Measurements from ENCODE around the gene COLEC12. TPM values are rescaled to one million over a fixed set of nuclear protein-coding genes. Genes with fewer than 3 reads are reported as not detected.

The COLEC12 gene
- total RNA-seq, 1 donor from 2014 or later: 3.3 TPM

DNA sequence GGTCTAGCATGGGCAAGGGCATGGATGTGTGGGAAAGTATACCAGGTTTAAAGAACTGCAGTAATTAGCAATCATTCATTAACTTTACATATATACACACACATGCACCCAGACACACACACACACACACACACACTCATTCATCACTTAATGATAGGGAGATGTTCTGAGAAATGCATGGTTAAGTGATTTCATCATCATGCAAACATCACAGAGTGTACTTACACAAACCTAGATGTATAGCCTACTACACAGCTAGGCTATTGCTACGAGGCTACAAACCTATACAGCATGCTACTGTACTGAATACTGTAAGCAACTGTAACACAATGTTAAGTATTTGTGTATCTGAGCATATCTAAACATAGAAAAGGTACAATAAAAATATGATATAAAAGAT lies 83.6 kb downstream of the COLEC12 start:
- TF ChIP-seq, protein P1, sequence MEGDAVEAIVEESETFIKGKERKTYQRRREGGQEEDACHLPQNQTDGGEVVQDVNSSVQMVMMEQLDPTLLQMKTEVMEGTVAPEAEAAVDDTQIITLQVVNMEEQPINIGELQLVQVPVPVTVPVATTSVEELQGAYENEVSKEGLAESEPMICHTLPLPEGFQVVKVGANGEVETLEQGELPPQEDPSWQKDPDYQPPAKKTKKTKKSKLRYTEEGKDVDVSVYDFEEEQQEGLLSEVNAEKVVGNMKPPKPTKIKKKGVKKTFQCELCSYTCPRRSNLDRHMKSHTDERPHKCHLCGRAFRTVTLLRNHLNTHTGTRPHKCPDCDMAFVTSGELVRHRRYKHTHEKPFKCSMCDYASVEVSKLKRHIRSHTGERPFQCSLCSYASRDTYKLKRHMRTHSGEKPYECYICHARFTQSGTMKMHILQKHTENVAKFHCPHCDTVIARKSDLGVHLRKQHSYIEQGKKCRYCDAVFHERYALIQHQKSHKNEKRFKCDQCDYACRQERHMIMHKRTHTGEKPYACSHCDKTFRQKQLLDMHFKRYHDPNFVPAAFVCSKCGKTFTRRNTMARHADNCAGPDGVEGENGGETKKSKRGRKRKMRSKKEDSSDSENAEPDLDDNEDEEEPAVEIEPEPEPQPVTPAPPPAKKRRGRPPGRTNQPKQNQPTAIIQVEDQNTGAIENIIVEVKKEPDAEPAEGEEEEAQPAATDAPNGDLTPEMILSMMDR (conservative IDR thresholded peaks at IDR 0.05; ENCODE audit: low read depth, low read length): no peak
- H3K4me3 ChIP-seq (ENCODE audit: low read depth, low read length): no peak overlapping the region
- DNase-seq (ENCODE audit: low read depth): no peak

DNA sequence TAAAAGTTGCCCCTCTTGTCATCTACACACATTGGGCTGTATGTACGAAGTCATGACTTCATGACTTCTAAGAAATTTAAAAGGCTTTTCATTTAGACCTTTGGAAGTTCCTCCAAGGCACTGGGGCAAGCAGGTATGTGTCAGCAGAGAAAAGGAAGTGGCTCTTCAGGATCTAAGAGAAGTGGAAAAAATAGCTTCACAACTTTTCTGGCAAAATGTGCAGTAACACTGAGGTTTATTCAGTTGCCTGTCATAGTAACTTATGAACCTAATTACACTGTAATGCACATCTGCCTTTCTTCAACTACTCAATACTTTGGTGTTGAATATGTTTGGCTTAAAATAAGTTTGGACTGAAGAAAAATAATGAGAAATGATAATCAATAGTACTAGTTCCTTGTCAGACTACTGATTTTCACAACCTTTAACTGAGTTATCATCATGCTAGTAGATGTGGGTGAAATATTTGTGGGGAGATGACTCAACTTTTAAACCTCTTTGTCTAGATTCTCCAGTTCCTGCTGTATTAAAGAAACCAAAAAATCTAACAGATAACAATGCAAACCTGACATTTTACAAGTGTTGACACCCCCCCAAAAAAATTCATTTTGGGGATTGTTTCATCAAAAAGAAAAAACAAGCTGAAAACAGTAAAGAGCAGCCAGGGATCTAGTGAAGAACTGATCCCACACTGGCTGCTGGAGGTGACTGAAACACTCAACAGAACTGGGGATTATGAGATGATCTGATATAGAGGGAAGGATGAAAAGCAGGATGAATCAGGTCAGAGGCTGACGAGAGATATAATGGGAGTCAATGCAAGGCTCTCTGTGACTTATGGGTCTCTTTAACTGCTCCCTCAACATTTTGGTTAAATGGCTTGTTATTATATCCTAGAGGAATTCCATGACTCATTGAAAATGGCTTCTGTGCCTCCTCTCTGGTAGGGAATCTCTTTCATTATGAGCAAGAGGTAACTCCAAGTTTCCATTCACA lies 84.6 kb downstream of the COLEC12 start:
- H3K4me3 ChIP-seq (ENCODE audit: low read depth, low read length): no peak overlapping the region
- TF ChIP-seq, protein P1 (conservative IDR thresholded peaks at IDR 0.05; ENCODE audit: low read depth, low read length): no peak

DNA sequence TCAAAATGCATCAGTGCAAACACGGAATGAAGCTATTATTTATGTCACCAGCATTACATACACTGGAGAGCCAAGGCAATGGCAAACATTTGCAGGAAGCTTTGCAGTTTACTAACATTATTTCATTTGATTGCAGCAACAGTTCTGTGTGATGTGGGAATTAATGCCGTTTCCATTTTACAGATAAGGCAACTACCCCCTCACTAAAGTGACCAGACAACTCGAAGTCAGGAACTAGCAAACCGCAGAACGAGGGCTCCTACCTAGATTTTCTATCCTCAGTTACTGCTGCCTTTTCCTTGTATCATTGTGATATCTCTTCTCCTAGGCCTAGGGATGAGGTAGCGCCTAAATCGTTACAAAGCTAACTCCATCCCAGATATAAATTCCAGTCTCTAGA lies 85.5 kb downstream of the COLEC12 start:
- DNase-seq (ENCODE audit: low read depth): no peak
- TF ChIP-seq, protein P1 (conservative IDR thresholded peaks at IDR 0.05; ENCODE audit: low read depth, low read length): no peak
- no peak overlapping the region for H3K4me3 ChIP-seq (ENCODE audit: low read depth, low read length)

More for the DNA sequence above, 84.6 kb downstream of the COLEC12 start:
- DNase-seq (ENCODE audit: low read depth): no peak

DNA sequence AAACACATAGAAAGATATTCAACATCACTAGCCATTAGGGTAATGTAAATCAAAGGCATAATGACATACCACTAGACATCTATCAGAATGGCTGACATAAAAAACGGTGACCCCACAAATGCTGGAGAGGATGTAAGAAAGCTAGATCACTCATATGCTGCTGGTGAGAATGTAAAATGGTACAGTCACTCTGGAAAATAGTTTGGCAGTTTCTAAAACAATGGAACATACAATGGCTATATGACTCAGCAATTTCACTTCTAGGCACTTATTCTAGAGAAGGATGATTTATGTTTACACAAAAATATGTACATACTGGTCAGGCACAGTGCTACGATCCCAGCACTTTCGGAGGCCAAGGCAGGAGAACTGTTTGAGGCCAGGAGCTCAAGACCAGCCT lies 87.3 kb downstream of the COLEC12 start:
- TF ChIP-seq, protein P1 (conservative IDR thresholded peaks at IDR 0.05; ENCODE audit: low read depth, low read length): no peak
- no peak for DNase-seq (ENCODE audit: low read depth)
- no peak overlapping the region for H3K4me3 ChIP-seq (ENCODE audit: low read depth, low read length)

DNA sequence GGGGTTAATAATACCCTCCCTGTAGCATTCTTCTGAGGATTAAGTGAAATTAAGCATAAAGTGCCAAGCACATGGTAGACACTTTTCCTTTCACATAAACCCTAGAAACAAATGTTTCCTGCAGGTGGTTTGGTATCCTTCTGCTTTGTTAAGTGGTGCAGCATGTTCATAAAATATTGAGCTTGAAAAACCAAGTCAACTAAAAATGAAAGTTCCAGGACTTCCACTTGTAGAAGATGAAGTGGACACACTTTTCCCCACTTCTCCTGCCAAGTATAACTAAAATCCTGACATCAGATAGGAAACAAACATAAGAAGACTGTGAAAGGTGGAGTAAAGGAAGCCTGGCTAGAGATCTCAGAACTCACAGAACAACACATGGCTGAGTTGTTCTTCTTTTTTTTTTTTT lies 90.5 kb downstream of the COLEC12 start:
- TF ChIP-seq, protein P1 (conservative IDR thresholded peaks at IDR 0.05; ENCODE audit: low read depth, low read length): no peak
- H3K4me3 ChIP-seq (ENCODE audit: low read depth, low read length): no peak overlapping the region

DNA sequence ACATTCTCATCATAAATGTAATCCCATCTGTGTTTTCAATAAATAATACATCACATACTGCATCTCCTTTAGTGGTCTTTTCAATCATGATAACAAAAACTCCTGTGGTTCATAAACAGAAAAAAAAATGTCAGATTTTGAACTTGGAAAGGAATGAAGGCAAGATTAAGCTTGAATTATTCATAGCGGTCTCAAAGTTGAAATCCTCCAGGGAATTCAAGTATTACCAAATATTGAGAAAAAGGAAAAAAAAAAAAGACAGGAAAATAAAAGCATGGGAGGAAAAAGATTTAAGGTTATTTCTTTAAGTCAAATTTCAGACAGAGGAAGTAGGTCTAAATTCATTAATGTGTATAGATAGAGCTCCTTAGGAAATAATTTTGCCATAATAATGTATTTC lies 92.1 kb downstream of the COLEC12 start:
- H3K4me3 ChIP-seq (ENCODE audit: low read depth, low read length): no peak overlapping the region
- TF ChIP-seq, protein P1 (conservative IDR thresholded peaks at IDR 0.05; ENCODE audit: low read depth, low read length): no peak
- DNase-seq (ENCODE audit: low read depth): no peak

More for the DNA sequence above, 90.5 kb downstream of the COLEC12 start:
- no peak for DNase-seq (ENCODE audit: low read depth)
